Measurements from ENCODE around the gene GPC6.

- TF ChIP-seq EZH2 (IDR thresholded peaks at IDR 0.05; ENCODE audit: low read length) (no peak), CTCF (optimal IDR thresholded peaks at IDR 0.05 in 1 of 3, IDR thresholded peaks at IDR 0.05 in 1 of 3, conservative IDR thresholded peaks at IDR 0.05 in 1 of 3; ENCODE audit: extremely low read depth in 1 of 3, insufficient read depth in 2 of 3, low read length in 3 of 3) (peak in 1 of 3 experiments; percentile 6)
Measured at GRCh38 chr13:94427313-94427953, 1200.8 kb downstream of the GPC6 start.

Data from keratinocyte (primary cell).